Testis (tissue), 3 donors: ENCODE measurements around the gene TBC1D2. TPM values are rescaled to one million over a fixed set of nuclear protein-coding genes. Genes with fewer than 3 reads are reported as not detected.
A peak's percentile ranks its signal among the peaks of the same experiment; 100 is the strongest.

ENCODE experiments used
- DNase-seq: peaks from one replicate; pipeline ENCODE4 v3.0.0-alpha.2; 2019
- H3K27ac ChIP-seq, 2 donors: fragments of 200-600 bp; sonication (generic); one replicate each; pipeline ENCODE4 v1.5.1; 2019
- H3K27me3 ChIP-seq: fragments of 200-600 bp; sonication (generic); one replicate; pipeline ENCODE4 v1.5.1; 2019
- H3K36me3 ChIP-seq: fragments of 200-600 bp; sonication (generic); one replicate; pipeline ENCODE4 v1.5.1; 2017; ENCODE audit warnings: low read depth; ENCODE audit errors: missing control alignments
- H3K4me1 ChIP-seq: fragments of 200-600 bp; sonication (generic); one replicate; pipeline ENCODE4 v1.5.1; 2019
- H3K4me3 ChIP-seq, 2 donors: fragments of 200-600 bp; sonication (generic); one replicate each; pipeline ENCODE4 v1.5.1; 2017 to 2019
- H3K9me3 ChIP-seq: fragments of 200-600 bp; sonication (generic); one replicate; pipeline ENCODE4 v1.5.1; 2017
- CTCF ChIP-seq, 3 experiments: fragments of 450-650 bp in 2 of 3; fragments of 200-600 bp in 1 of 3; sonication (generic) in 1 of 3; IDR thresholded peaks; one replicate each; pipeline ENCODE4 v1.5.1; 2016 to 2019; ENCODE audit warnings: antibody characterized with exemption in 3 of 3, mild to moderate bottlenecking in 2 of 3, moderate library complexity in 1 of 3
- POLR2A ChIP-seq: fragments of 450-650 bp; IDR thresholded peaks from one replicate; pipeline ENCODE4 v1.6.1; 2017; ENCODE audit warnings: antibody characterized with exemption, mild to moderate bottlenecking, moderate library complexity
- WGBS, 2 donors: methylation state at CpG; one replicate each; pipeline ENCODE4 v1.1.5; 2018; 5-methylcytosine and 5-hydroxymethylcytosine counted together
- intact Hi-C: fragments of 100-400 bp; cut with DNase I; formaldehyde crosslinking; loops from one replicate; pipeline ENCODE4 v1.15.1; 2023; ENCODE audit warnings: low total_unique reads
- polyA plus RNA-seq: library from polyadenylated mRNA; stranded (reverse); fragments of 350-450 nt; fragmentation: Illumina TruSeq; extraction: RNeasy Lipid Tissue Mini Kit (QIAGEN cat#74804); gene quantifications from one replicate; pipeline ENCODE4 v1.2.3, GENCODE V29; 2014; ENCODE audit warnings: low read depth, low replicate concordance; ENCODE audit not compliant: insufficient read depth
- total RNA-seq, 2 donors: library from RNA; depleted of rRNA; stranded (reverse); fragments of >200 nt; gene quantifications; one replicate each; pipeline ENCODE4 v1.2.3, GENCODE V29; 2016

The TBC1D2 gene
- total and polyA plus RNA-seq, 3 donors from 2014 or later = 5.1 to 9.2 (median 8.5) TPM

- peaks cover 14% of the 10 kb centered on the region for H3K4me1 ChIP-seq
- TF ChIP-seq CTCF (IDR thresholded peaks at IDR 0.05) (no peak), POLR2A (no peak)
- no peak overlapping the region for H3K4me3 ChIP-seq
- no peaks in the 10 kb centered on the region for H3K36me3 ChIP-seq
- H3K27ac ChIP-seq = no peak overlapping the region
- H3K27me3 ChIP-seq = no peaks in the 10 kb centered on the region
- WGBS, 2 donors = 87 to 92% methylated on average over 11 of the region's 11 CpGs
- no peaks in the 10 kb centered on the region for H3K9me3 ChIP-seq
- intact Hi-C loops = no loop called here
- DNase-seq = no peak
Measured at GRCh38 chr9:98218562-98219363, 36.7 kb downstream of the TBC1D2 start.

- Histone ChIP-seq H3K27ac (no peak overlapping the region), H3K27me3 (no peaks in the 10 kb centered on the region), H3K4me3 (no peak overlapping the region), H3K36me3 (no peaks in the 10 kb centered on the region), H3K4me1 (peaks cover 14% of the 10 kb centered on the region), H3K9me3 (no peaks in the 10 kb centered on the region)
- 94 to 100% methylated on average over 1 to 2 of the region's 2 CpGs for WGBS, 2 donors
- no peak for TF ChIP-seq CTCF (IDR thresholded peaks at IDR 0.05)
- TF ChIP-seq POLR2A = no peak
- DNase-seq = no peak
- intact Hi-C loops = no loop called here
Measured at GRCh38 chr9:98217255-98217654, 38.2 kb downstream of the TBC1D2 start.

- no peak overlapping the region for H3K27ac ChIP-seq
- intact Hi-C loops = no loop called here
- no peak for DNase-seq
- WGBS, 2 donors = 94 to 98% methylated on average over 3 of the region's 3 CpGs
- no peaks in the 10 kb centered on the region for H3K27me3 ChIP-seq
- no peak overlapping the region for H3K4me3 ChIP-seq
- no peaks in the 10 kb centered on the region for H3K9me3 ChIP-seq
- no peak for TF ChIP-seq POLR2A
- no peak for TF ChIP-seq CTCF (IDR thresholded peaks at IDR 0.05)
- no peaks in the 10 kb centered on the region for H3K36me3 ChIP-seq
- peaks cover 14% of the 10 kb centered on the region for H3K4me1 ChIP-seq
Measured at GRCh38 chr9:98216391-98216790, 39.1 kb downstream of the TBC1D2 start.

GRCh38 chr9:98215821-98216220 is 39.6 kb downstream of the TBC1D2 start:
- H3K36me3 ChIP-seq = no peaks in the 10 kb centered on the region
- H3K4me1 ChIP-seq = peaks cover 14% of the 10 kb centered on the region
- no peak overlapping the region for H3K27ac ChIP-seq
- no peak overlapping the region for H3K4me3 ChIP-seq
- DNase-seq = peak; percentile 76
- intact Hi-C loops = no loop called here
- TF ChIP-seq CTCF (IDR thresholded peaks at IDR 0.05) = peak; percentile 50 to 60 (median 59)
- TF ChIP-seq POLR2A = no peak
- no peaks in the 10 kb centered on the region for H3K27me3 ChIP-seq
- 77 to 84% methylated on average over 9 of the region's 9 CpGs for WGBS, 2 donors
- H3K9me3 ChIP-seq = no peaks in the 10 kb centered on the region

GRCh38 chr9:98215271-98215670 is 40.2 kb downstream of the TBC1D2 start:
- Histone ChIP-seq H3K4me1 (peaks cover 14% of the 10 kb centered on the region), H3K27ac (peak overlapping the region in 1 of 2 donors; percentile 16), H3K27me3 (no peaks in the 10 kb centered on the region), H3K9me3 (no peaks in the 10 kb centered on the region), H3K4me3 (no peak overlapping the region), H3K36me3 (no peaks in the 10 kb centered on the region)
- WGBS, 2 donors = 57 to 68% methylated on average over 5 of the region's 5 CpGs
- no peak for TF ChIP-seq POLR2A
- no peak for TF ChIP-seq CTCF (IDR thresholded peaks at IDR 0.05)
- no peak for DNase-seq
- intact Hi-C loops = no loop called here
